Transverse colon (tissue), 4 donors: ENCODE measurements around the gene RTEL1. TPM values are rescaled to one million over a fixed set of nuclear protein-coding genes. Genes with fewer than 3 reads are reported as not detected.

Experiments used
- DNase-seq: peaks from one replicate; pipeline ENCODE4 v3.0.0-alpha.2; 2019
- H3K27ac ChIP-seq, 4 donors: fragments of 200-600 bp; sonication (generic); 2 replicates each; pipeline ENCODE4 v1.5.1; 2016 to 2018; ENCODE audit warnings: inconsistent platforms in 4 of 4
- H3K27me3 ChIP-seq: fragments of 200-600 bp; sonication (generic); 2 replicates; pipeline ENCODE4 v1.5.1; 2017; ENCODE audit warnings: inconsistent platforms
- H3K36me3 ChIP-seq, 4 donors: fragments of 200-600 bp; sonication (generic); 2 replicates each; pipeline ENCODE4 v1.5.1; 2017 to 2019; ENCODE audit warnings: inconsistent platforms in 4 of 4
- H3K4me1 ChIP-seq, 4 donors: fragments of 200-600 bp; sonication (generic); 2 replicates each; pipeline ENCODE4 v1.5.1; 2017 to 2020; ENCODE audit warnings: inconsistent platforms in 4 of 4
- H3K4me3 ChIP-seq, 4 donors: fragments of 200-600 bp; sonication (generic); 1 replicate in 1 of 4; 2 replicates in 3 of 4; pipeline versions ENCODE4 v1.5.1 to v1.6.1; 2017 to 2019; ENCODE audit warnings: inconsistent platforms in 4 of 4
- H3K9me3 ChIP-seq, 2 donors: fragments of 200-600 bp; sonication (generic); 2 replicates each; pipeline ENCODE4 v1.5.1; 2017 to 2019; ENCODE audit warnings: inconsistent platforms in 2 of 2
- CTCF ChIP-seq, 5 experiments: fragments of 200-600 bp in 3 of 5; fragments of 450-650 bp in 2 of 5; sonication (generic) in 3 of 5; IDR thresholded peaks; 1 replicate in 2 of 5; 2 replicates in 3 of 5; pipeline ENCODE4 v1.5.1; 2016 to 2017; ENCODE audit warnings: antibody characterized with exemption in 5 of 5, inconsistent platforms in 3 of 5, mild to moderate bottlenecking in 2 of 5, moderate library complexity in 1 of 5
- EP300 ChIP-seq: sonication (generic); formaldehyde crosslinking; IDR thresholded peaks from one replicate; pipeline ENCODE4 v1.6.1; 2017; ENCODE audit warnings: antibody characterized with exemption, low read depth
- POLR2A ChIP-seq: fragments of 450-650 bp; IDR thresholded peaks from one replicate; pipeline ENCODE4 v1.6.1; 2016; ENCODE audit warnings: antibody characterized with exemption, mild to moderate bottlenecking, moderate library complexity
- POLR2AphosphoS5 ChIP-seq, 3 donors: sonication (generic); formaldehyde crosslinking; IDR thresholded peaks; one replicate each; pipeline ENCODE4 v1.6.1; 2016; ENCODE audit warnings: antibody characterized with exemption in 3 of 3
- WGBS, 2 donors: methylation state at CpG; one replicate each; pipeline ENCODE4 v1.1.5; 2018; ENCODE audit warnings: low coverage in 1 of 2; 5-methylcytosine and 5-hydroxymethylcytosine counted together
- in situ Hi-C, 4 donors: fragments of 200-750 bp; cut with MboI; loops; one replicate each; pipeline versions ENCODE4 v1.15.0 to v1.15.1; 2017; ENCODE audit warnings: low sequenced_read_pairs in 3 of 4, low pct_ligation_motif_present in 1 of 4, low pct_unique_long_range_greater_than_20kb in 1 of 4
- intact Hi-C: fragments of 100-400 bp; cut with DNase I; formaldehyde crosslinking; loops from one replicate; pipeline ENCODE4 v1.15.1; 2023; ENCODE audit warnings: low total_unique reads
- total RNA-seq, 4 donors: library from RNA; depleted of rRNA; stranded (reverse); fragments of >200 nt; gene quantifications; one replicate each; pipeline ENCODE4 v1.1.0, GENCODE V29; 2016

Gene RTEL1
- total RNA-seq, 4 donors from 2014 or later, result 18.8 to 84.9 (median 24.1) TPM

- H3K36me3 ChIP-seq, result no peaks in the 10 kb centered on the region
- no peaks in the 10 kb centered on the region for H3K9me3 ChIP-seq
- H3K27me3 ChIP-seq, result no peaks in the 10 kb centered on the region
- intact Hi-C loops, result no loop called here
- in situ Hi-C loops, result no loop called here
- peaks cover 19 to 35% (median 30%) of the 10 kb centered on the region in 4 donors for H3K4me1 ChIP-seq
- TF ChIP-seq EP300 (peak; percentile 63), POLR2A (no peak), POLR2AphosphoS5 (IDR thresholded peaks at IDR 0.05) (peak in 2 of 3 donors; percentile 22 to 23), CTCF (IDR thresholded peaks at IDR 0.05) (no peak)
- H3K27ac ChIP-seq, result peak overlapping the region; percentile 19 to 61 (median 45)
- peak; percentile 35 for DNase-seq
- 63% methylated on average over 19 of the region's 19 CpGs; no CpG with 5 or more reads in 1 of the 2 donors for WGBS, 2 donors
- no peak overlapping the region for H3K4me3 ChIP-seq
Observed at GRCh38 chr20:63698739-63699465, 40.8 kb downstream of the RTEL1 start.

GRCh38 chr20:63699466-63700198 lies 41.5 kb downstream of the RTEL1 start:
- peaks cover 0 to 2% (median 0%) of the 10 kb centered on the region in 4 donors for H3K36me3 ChIP-seq
- in situ Hi-C loops, result no loop called here
- H3K4me3 ChIP-seq, result no peak overlapping the region
- no peaks in the 10 kb centered on the region for H3K9me3 ChIP-seq
- no peak for TF ChIP-seq POLR2A
- TF ChIP-seq CTCF (IDR thresholded peaks at IDR 0.05), result no peak
- no peak for TF ChIP-seq POLR2AphosphoS5 (IDR thresholded peaks at IDR 0.05)
- TF ChIP-seq EP300, result no peak
- no peak for DNase-seq
- no peaks in the 10 kb centered on the region for H3K27me3 ChIP-seq
- 69% methylated on average over 14 of the region's 24 CpGs; no CpG with 5 or more reads in 1 of the 2 donors for WGBS, 2 donors
- H3K4me1 ChIP-seq, result peaks cover 19 to 35% (median 30%) of the 10 kb centered on the region in 4 donors
- intact Hi-C loops, result no loop called here
- peak overlapping the region; percentile 19 to 61 (median 45) for H3K27ac ChIP-seq

GRCh38 chr20:63700199-63701050 lies 42.3 kb downstream of the RTEL1 start:
- Histone ChIP-seq H3K4me3 (no peak overlapping the region), H3K9me3 (no peaks in the 10 kb centered on the region), H3K27ac (peak overlapping the region in 2 of 4 donors; percentile 41 to 49), H3K36me3 (peaks cover 0 to 8% (median 2%) of the 10 kb centered on the region in 4 donors), H3K27me3 (no peaks in the 10 kb centered on the region), H3K4me1 (peaks cover 19 to 35% (median 30%) of the 10 kb centered on the region in 4 donors)
- whole genome bisulfite sequencing, 2 donors, result 91% methylated on average over 38 of the region's 43 CpGs; no CpG with 5 or more reads in 1 of the 2 donors
- no peak for DNase-seq
- intact Hi-C loops (no loop called here), in situ Hi-C loops (no loop called here)
- TF ChIP-seq CTCF (IDR thresholded peaks at IDR 0.05) (no peak), POLR2AphosphoS5 (IDR thresholded peaks at IDR 0.05) (peak in 1 of 3 donors; percentile 3), EP300 (no peak)

DNA sequence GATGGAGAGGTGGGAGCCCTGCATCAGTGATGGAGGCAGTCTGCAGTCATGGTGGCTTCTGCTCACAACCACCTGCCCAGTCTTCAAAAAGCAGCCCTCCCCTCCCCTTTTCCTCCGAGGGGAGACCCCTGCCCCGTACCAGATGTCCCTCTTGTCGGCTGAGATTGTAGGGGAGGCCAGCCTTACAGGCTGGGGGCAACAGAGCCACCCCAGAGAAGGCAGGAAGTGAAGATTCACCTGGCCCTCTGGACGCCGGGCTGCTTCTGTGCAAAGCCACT lies 42.9 kb downstream of the RTEL1 start:
- in situ Hi-C loops, result no loop called here
- intact Hi-C loops, result no loop called here
- WGBS, 2 donors, result 78% methylated on average over 5 of the region's 5 CpGs; no CpG with 5 or more reads in 1 of the 2 donors
- no peaks in the 10 kb centered on the region for H3K27me3 ChIP-seq
- no peak for DNase-seq
- H3K9me3 ChIP-seq, result no peaks in the 10 kb centered on the region
- H3K27ac ChIP-seq, result no peak overlapping the region
- H3K4me1 ChIP-seq, result peaks cover 19 to 33% (median 29%) of the 10 kb centered on the region in 4 donors
- peaks cover 0 to 8% (median 3%) of the 10 kb centered on the region in 4 donors for H3K36me3 ChIP-seq
- no peak for TF ChIP-seq POLR2AphosphoS5 (IDR thresholded peaks at IDR 0.05)
- no peak for TF ChIP-seq CTCF (IDR thresholded peaks at IDR 0.05)
- no peak for TF ChIP-seq POLR2A
- TF ChIP-seq EP300, result no peak
- no peak overlapping the region for H3K4me3 ChIP-seq
